ENCODE measurements around the gene GNAI3.

Gene GNAI3

GRCh38 chr1:109603229-109603628 is 54.8 kb downstream of the GNAI3 start:
- DNase-seq = no peak

GRCh38 chr1:109605381-109605780 is 57.0 kb downstream of the GNAI3 start:
- no peak for DNase-seq

- no peak for DNase-seq
Observed at GRCh38 chr1:109609881-109610280, 61.5 kb downstream of the GNAI3 start.

GRCh38 chr1:109610609-109611307 is 62.3 kb downstream of the GNAI3 start:
- no peak for DNase-seq

GRCh38 chr1:109611308-109611990 is 63.0 kb downstream of the GNAI3 start:
- DNase-seq = no peak

- no peak for DNase-seq
Observed at GRCh38 chr1:109613361-109614147, 65.1 kb downstream of the GNAI3 start.

- DNase-seq = no peak
Observed at GRCh38 chr1:109615879-109616278, 67.5 kb downstream of the GNAI3 start.

GRCh38 chr1:109616391-109616790 is 68.0 kb downstream of the GNAI3 start:
- no peak for DNase-seq

- no peak for DNase-seq
Observed at GRCh38 chr1:109617291-109617801, 68.9 kb downstream of the GNAI3 start.

GRCh38 chr1:109618661-109619575 is 70.5 kb downstream of the GNAI3 start:
- no peak for DNase-seq

- DNase-seq = peak; percentile 78
Observed at GRCh38 chr1:109619576-109620400, 71.4 kb downstream of the GNAI3 start, which contains the start of the genes AMPD2 and GNAT2. AMPD2 (plus strand) TSS chr1:109619837; CDS start chr1:109621176, 1,339 bp downstream. GNAT2 (minus strand) TSS chr1:109619616; CDS start chr1:109612870, 6,746 bp downstream.

GRCh38 chr1:109620401-109620791 is 72.0 kb downstream of the GNAI3 start:
- DNase-seq = no peak

GRCh38 chr1:109620841-109621286 is 72.4 kb downstream of the GNAI3 start:
- peak; percentile 97 for DNase-seq

- DNase-seq = peak; percentile 35
Observed at GRCh38 chr1:109621379-109622136, 73.1 kb downstream of the GNAI3 start.

GRCh38 chr1:109622137-109622892 is 73.9 kb downstream of the GNAI3 start:
- DNase-seq = no peak

GRCh38 chr1:109622895-109623294 is 74.5 kb downstream of the GNAI3 start:
- no peak for DNase-seq

- DNase-seq = no peak
Observed at GRCh38 chr1:109623601-109624161, 75.3 kb downstream of the GNAI3 start.

GRCh38 chr1:109624201-109625010 is 76.0 kb downstream of the GNAI3 start:
- DNase-seq = no peak
